ENCODE data around the gene AMTN. TPM values are rescaled to one million over a fixed set of nuclear protein-coding genes. Genes with fewer than 3 reads are reported as not detected.

The AMTN gene
- total and polyA plus RNA-seq, 2 experiments from 2014 or later = not detected

DNA sequence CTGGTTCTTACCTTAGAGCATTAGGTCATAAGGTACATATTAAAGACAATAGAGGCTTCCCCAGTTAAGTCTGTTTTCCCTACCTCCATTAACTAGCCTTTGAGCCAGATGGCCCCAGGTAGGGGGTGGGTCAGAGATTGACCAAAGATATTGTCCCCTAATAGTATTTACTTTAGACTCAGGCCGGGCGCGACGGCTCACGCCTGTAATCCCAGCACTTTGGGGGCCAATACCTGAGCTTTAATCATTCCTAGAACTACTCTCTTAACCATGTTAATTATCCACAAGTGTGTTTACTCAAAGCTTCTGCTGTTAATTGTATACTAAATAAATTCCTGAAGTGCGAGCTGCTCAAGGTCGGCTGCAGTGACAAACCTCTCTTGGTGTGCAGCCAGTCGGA lies 45.7 kb downstream of the AMTN start:
- H3K4me3 ChIP-seq = no peak overlapping the region
- WGBS, 2 experiments (ENCODE audit: low coverage in 1 of 2, low lambda C conversion rate in 2 of 2, missing lambda C conversion rate in 2 of 2) = 80 to 87% methylated on average over 8 of the region's 8 CpGs
- no peaks in the 10 kb centered on the region for H3K9me3 ChIP-seq (ENCODE audit: low read depth)
- H2AFZ ChIP-seq = no peak overlapping the region
- H3K9me2 ChIP-seq (ENCODE audit: insufficient read depth) = no peaks in the 10 kb centered on the region
- DNase-seq = no peak
- no peaks in the 10 kb centered on the region for H3F3A ChIP-seq (ENCODE audit: insufficient read depth)
- H3K27me3 ChIP-seq (replicated peaks; ENCODE audit: insufficient read depth) = no peaks in the 10 kb centered on the region; the same call in 1 of the 2 replicates
- H3K79me2 ChIP-seq (ENCODE audit: insufficient read depth) = no peaks in the 10 kb centered on the region
- in situ Hi-C loops (cut with MboI) = no loop called here
- no peaks in the 10 kb centered on the region for H3K36me3 ChIP-seq (ENCODE audit: low read depth)
- H3K9ac ChIP-seq = no peak overlapping the region
- H3K4me2 ChIP-seq (ENCODE audit: unreplicated experiment) = no peak overlapping the region
- H3K4me1 ChIP-seq (ENCODE audit: insufficient read depth) = no peaks in the 10 kb centered on the region
- H4K20me1 ChIP-seq (ENCODE audit: insufficient read depth) = no peaks in the 10 kb centered on the region
- TF ChIP-seq EZH2phosphoT487 (IDR thresholded peaks at IDR 0.05; ENCODE audit: insufficient read depth, low read depth) = no peak
- no peak for TF ChIP-seq EZH2 (IDR thresholded peaks at IDR 0.05; ENCODE audit: insufficient read depth, poor library complexity, severe bottlenecking)
- no peak overlapping the region for H3K27ac ChIP-seq

DNA sequence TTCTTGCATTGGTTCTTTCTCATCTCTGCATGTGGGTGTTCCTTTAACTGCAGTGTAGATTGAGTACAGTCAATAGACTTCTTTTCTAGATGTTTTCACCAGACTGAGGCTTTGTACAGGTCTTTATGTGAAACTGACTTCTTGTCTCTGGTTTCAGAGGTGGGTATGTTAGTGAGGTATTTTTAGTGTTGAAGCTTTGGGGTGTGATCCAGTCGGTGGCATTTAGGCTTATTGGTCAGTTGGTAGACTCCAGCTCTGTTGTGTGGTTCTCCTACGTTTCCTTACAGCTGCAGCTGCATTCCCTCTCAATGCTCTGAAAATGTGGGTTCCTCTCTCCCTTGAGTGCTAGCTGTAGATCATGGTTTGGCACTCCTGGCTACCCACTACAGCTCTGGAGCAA lies 52.4 kb downstream of the AMTN start:
- Histone ChIP-seq H2AFZ (no peak overlapping the region), H3K9me2 (ENCODE audit: insufficient read depth) (no peaks in the 10 kb centered on the region), H3K4me2 (ENCODE audit: unreplicated experiment) (no peak overlapping the region), H4K20me1 (ENCODE audit: insufficient read depth) (no peaks in the 10 kb centered on the region), H3K9ac (no peak overlapping the region), H3F3A (ENCODE audit: insufficient read depth) (no peaks in the 10 kb centered on the region), H3K27me3 (replicated peaks; ENCODE audit: insufficient read depth) (no peaks in the 10 kb centered on the region; the same call in 1 of the 2 replicates), H3K27ac (no peak overlapping the region), H3K4me1 (ENCODE audit: insufficient read depth) (no peaks in the 10 kb centered on the region), H3K4me3 (no peak overlapping the region), H3K9me3 (ENCODE audit: low read depth) (no peaks in the 10 kb centered on the region), H3K36me3 (ENCODE audit: low read depth) (no peaks in the 10 kb centered on the region), H3K79me2 (ENCODE audit: insufficient read depth) (no peaks in the 10 kb centered on the region)
- in situ Hi-C loops (cut with MboI) = no loop called here
- DNase-seq = no peak
- 10 to 17% methylated on average over 2 of the region's 2 CpGs for WGBS, 2 experiments (ENCODE audit: low coverage in 1 of 2, low lambda C conversion rate in 2 of 2, missing lambda C conversion rate in 2 of 2)
- TF ChIP-seq EZH2 (IDR thresholded peaks at IDR 0.05; ENCODE audit: insufficient read depth, poor library complexity, severe bottlenecking) (no peak), EZH2phosphoT487 (IDR thresholded peaks at IDR 0.05; ENCODE audit: insufficient read depth, low read depth) (no peak)

DNA sequence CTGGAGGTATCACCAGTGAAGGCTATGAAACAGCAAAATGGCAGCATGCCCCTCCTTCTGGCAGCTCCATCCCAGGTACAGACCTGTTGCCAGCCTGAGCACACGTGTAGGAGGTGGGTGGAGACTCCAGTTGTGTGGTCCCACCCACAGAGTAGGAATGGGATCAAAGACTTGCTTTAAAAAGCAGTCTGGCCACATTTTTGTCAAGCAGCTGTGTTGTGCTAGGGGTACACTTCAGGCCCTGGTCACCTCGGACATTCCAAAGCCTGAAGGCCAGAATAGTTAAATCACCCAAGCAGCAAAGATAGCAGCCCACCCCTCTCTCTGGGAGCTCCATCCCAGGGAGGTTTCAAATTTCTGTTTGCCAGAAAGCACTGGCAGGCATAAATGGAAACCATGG lies 53.4 kb downstream of the AMTN start:
- Histone ChIP-seq H3K27me3 (replicated peaks; ENCODE audit: insufficient read depth) (no peaks in the 10 kb centered on the region; the same call in 1 of the 2 replicates), H3K4me3 (no peak overlapping the region), H3K27ac (no peak overlapping the region), H4K20me1 (ENCODE audit: insufficient read depth) (no peaks in the 10 kb centered on the region), H3K4me1 (ENCODE audit: insufficient read depth) (no peaks in the 10 kb centered on the region), H2AFZ (no peak overlapping the region), H3F3A (ENCODE audit: insufficient read depth) (no peaks in the 10 kb centered on the region), H3K9ac (no peak overlapping the region), H3K4me2 (ENCODE audit: unreplicated experiment) (no peak overlapping the region), H3K79me2 (ENCODE audit: insufficient read depth) (no peaks in the 10 kb centered on the region), H3K9me3 (ENCODE audit: low read depth) (no peaks in the 10 kb centered on the region), H3K36me3 (ENCODE audit: low read depth) (no peaks in the 10 kb centered on the region), H3K9me2 (ENCODE audit: insufficient read depth) (no peaks in the 10 kb centered on the region)
- WGBS, 2 experiments (ENCODE audit: low coverage in 1 of 2, low lambda C conversion rate in 2 of 2, missing lambda C conversion rate in 2 of 2) = 7 to 14% methylated on average over 2 of the region's 2 CpGs
- TF ChIP-seq EZH2 (IDR thresholded peaks at IDR 0.05; ENCODE audit: insufficient read depth, poor library complexity, severe bottlenecking) (no peak), EZH2phosphoT487 (IDR thresholded peaks at IDR 0.05; ENCODE audit: insufficient read depth, low read depth) (no peak)
- in situ Hi-C loops (cut with MboI) = no loop called here
- no peak for DNase-seq

DNA sequence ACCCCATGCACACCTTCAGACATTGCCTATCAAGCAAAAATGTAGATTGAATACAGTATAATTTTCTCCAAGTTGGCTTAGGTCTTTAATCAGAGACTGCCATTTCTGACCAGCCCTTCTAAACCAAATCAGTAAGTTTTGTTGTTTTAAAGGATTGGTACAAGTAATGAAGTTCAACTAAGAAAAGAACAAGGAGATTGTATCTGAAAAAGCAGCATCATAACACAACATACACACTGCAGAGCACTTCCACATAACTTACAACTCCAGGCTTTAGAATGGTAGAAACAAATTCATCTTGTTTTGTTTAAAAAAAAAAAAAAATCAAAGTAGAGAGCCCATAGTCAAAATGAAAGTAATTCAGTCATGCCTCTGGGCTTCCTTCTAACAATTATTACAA lies 57.6 kb downstream of the AMTN start:
- H3K9me3 ChIP-seq (ENCODE audit: low read depth) = no peaks in the 10 kb centered on the region
- in situ Hi-C loops (cut with MboI) = no loop called here
- H3K27me3 ChIP-seq (replicated peaks; ENCODE audit: insufficient read depth) = no peaks in the 10 kb centered on the region; the same call in 1 of the 2 replicates
- no peaks in the 10 kb centered on the region for H3K4me1 ChIP-seq (ENCODE audit: insufficient read depth)
- no peak overlapping the region for H3K9ac ChIP-seq
- H2AFZ ChIP-seq = no peak overlapping the region
- DNase-seq = no peak
- no peaks in the 10 kb centered on the region for H3K36me3 ChIP-seq (ENCODE audit: low read depth)
- no peak overlapping the region for H3K4me2 ChIP-seq (ENCODE audit: unreplicated experiment)
- TF ChIP-seq EZH2 (IDR thresholded peaks at IDR 0.05; ENCODE audit: insufficient read depth, poor library complexity, severe bottlenecking) (no peak), EZH2phosphoT487 (IDR thresholded peaks at IDR 0.05; ENCODE audit: insufficient read depth, low read depth) (no peak)
- H3K27ac ChIP-seq = no peak overlapping the region
- no peaks in the 10 kb centered on the region for H3K79me2 ChIP-seq (ENCODE audit: insufficient read depth)
- H3K9me2 ChIP-seq (ENCODE audit: insufficient read depth) = no peaks in the 10 kb centered on the region
- H3K4me3 ChIP-seq = no peak overlapping the region
- H4K20me1 ChIP-seq (ENCODE audit: insufficient read depth) = no peaks in the 10 kb centered on the region
- no peaks in the 10 kb centered on the region for H3F3A ChIP-seq (ENCODE audit: insufficient read depth)
